ENCODE data around the gene FOLR2. TPM values are rescaled to one million over a fixed set of nuclear protein-coding genes. Genes with fewer than 3 reads are reported as not detected.

Gene FOLR2
- total and polyA plus RNA-seq, 2 of the 8 experiments (the other 6 are each of a cell fraction or from before 2014, with no cell fraction given) = not detected

DNA sequence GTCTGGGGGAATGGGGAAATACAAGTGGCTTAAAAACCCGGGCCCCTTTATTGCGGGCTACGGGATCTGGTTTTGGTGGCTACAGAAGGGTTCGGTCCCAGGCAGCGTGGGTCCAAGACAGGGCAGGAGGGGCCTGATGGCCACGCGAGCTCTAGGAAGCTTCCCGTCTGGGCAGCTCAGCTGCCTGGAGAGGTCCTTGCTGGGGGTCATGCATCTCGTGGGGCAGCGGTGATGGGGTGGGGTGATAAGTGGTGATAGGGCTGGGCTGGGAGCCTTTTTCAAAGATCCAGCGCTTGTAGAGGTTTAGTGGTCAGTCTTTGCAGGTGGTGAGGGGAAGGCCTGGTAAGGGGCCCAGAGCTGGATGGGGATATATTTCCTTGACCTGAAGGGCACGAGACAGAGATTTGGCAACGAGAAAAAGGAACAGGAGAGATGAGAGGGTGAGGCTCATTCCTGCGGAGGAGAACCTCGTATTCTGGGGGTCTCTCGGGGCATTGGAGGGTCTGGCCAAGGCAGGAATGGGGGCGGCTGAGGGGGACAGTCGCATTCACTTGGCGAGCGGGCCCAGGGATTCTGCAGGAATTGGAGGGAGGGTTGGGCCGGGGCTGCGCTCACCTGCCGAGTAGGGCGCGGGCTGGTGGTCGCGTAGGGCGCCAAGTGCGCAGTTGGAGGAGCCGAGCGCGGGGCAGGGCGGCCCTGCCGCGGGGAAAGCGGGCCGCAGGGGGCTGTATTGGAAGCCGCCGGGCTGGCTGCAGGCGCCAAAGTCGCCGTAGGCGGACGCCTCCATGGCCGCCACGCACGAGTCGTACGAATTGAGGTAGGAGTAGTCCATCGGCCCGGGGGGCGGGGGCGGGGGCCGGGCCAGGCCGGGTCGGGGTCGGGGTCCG, 26.8 kb downstream of the FOLR2 start:
- DNase-seq (ENCODE audit: low read depth in 1 of 2, low spot score in 2 of 2) (no peak), FAIRE-seq (no peak)
- no peak overlapping the region for H4K5ac ChIP-seq (ENCODE audit: insufficient read length, low read depth, low read length)
- WGBS, 2 experiments (ENCODE audit: extremely low coverage in 1 of 2, insufficient coverage in 1 of 2, insufficient read length in 1 of 2, insufficient replicate concordance in 2 of 2, low coverage in 1 of 2, low lambda C conversion rate in 2 of 2, missing lambda C conversion rate in 1 of 2) = 36% methylated on average over 21 of the region's 58 CpGs; no CpG with 5 or more reads in 1 of the 2 experiments
- no peak overlapping the region for H3K56ac ChIP-seq (replicated peaks; ENCODE audit: insufficient read length, low read depth, low read length)
- H2AFZ ChIP-seq (ENCODE audit: low read length) = no peak overlapping the region
- no peak overlapping the region for H3K27ac ChIP-seq (ENCODE audit: low read depth, low read length)
- no peak overlapping the region; a peak in 1 of 7 replicates for H3K9ac ChIP-seq (replicated peaks in 1 of 4; ENCODE audit: extremely low read depth in 1 of 4, low read depth in 3 of 4, low read length in 3 of 4)
- H3K27me3 ChIP-seq (replicated peaks in 1 of 4; ENCODE audit: control insufficient read depth in 3 of 4, extremely low read depth in 1 of 4, insufficient read depth in 3 of 4, low read length in 3 of 4) = peaks cover 72 to 94% (median 91%) of the 10 kb centered on the region in 4 experiments
- no peak overlapping the region for H4K8ac ChIP-seq (ENCODE audit: extremely low read depth, insufficient read depth, low read length)
- H2BK120ac ChIP-seq (replicated peaks; ENCODE audit: low read depth, low read length) = no peak overlapping the region
- H3K9me3 ChIP-seq (ENCODE audit: insufficient read depth in 2 of 2, low read depth in 1 of 2, low read length in 1 of 2) = no peaks in the 10 kb centered on the region; a peak in 1 of 4 replicates
- no peak overlapping the region for H3K23ac ChIP-seq (ENCODE audit: insufficient read length)
- ChIA-PET POLR2A (ENCODE audit: partially characterized antibody) (interaction anchor here (0.6 to 2.8 kb wide), 4 partner anchors 21 to 167 kb away, joined by 3 to 15 read pairs (median 3); no protein-coding TSS in a partner anchor), CTCF (ENCODE audit: partially characterized antibody) (interaction anchor here (0.9 to 10.0 kb wide), 2 partner anchors 62 to 188 kb away, joined by 3 to 101 read pairs; partner anchors contain the start of gene CLPB)
- H3K4me2 ChIP-seq (ENCODE audit: insufficient read depth in 1 of 2, low read depth in 2 of 2, low read length in 2 of 2) = peak overlapping the region; percentile 68 to 98
- no peak overlapping the region for H2BK15ac ChIP-seq (ENCODE audit: low read length)
- no peak overlapping the region for H4K91ac ChIP-seq (replicated peaks; ENCODE audit: insufficient read length, low read length)
- H2BK20ac ChIP-seq (ENCODE audit: low read length) = no peak overlapping the region
- H3K23me2 ChIP-seq (ENCODE audit: low read depth, low read length) = peaks cover 20% of the 10 kb centered on the region; the same call in 1 of the 2 replicates
- peaks cover 0 to 3% (median 0%) of the 10 kb centered on the region in 4 experiments; a peak in 1 of 8 replicates for H3K36me3 ChIP-seq (ENCODE audit: control insufficient read depth in 2 of 4, insufficient read depth in 4 of 4, low read length in 3 of 4)
- no peak overlapping the region for H2BK12ac ChIP-seq (ENCODE audit: low read depth, low read length)
- H2BK5ac ChIP-seq (ENCODE audit: low read depth, low read length) = no peak overlapping the region
- no peak overlapping the region for H2AK5ac ChIP-seq (ENCODE audit: low read depth, low read length)
- no peak overlapping the region for H3K4ac ChIP-seq (replicated peaks; ENCODE audit: insufficient read length, low read depth, low read length)
- no peaks in the 10 kb centered on the region for H3K79me1 ChIP-seq (ENCODE audit: low read depth, low read length)
- peaks cover 5 to 33% (median 17%) of the 10 kb centered on the region in 4 experiments for H3K4me1 ChIP-seq (replicated peaks in 1 of 4; ENCODE audit: control insufficient read depth in 3 of 4, insufficient read depth in 4 of 4, low read length in 3 of 4)
- H3K14ac ChIP-seq (ENCODE audit: insufficient read length) = no peak overlapping the region
- peaks cover 4 to 6% of the 10 kb centered on the region in 2 experiments for H4K20me1 ChIP-seq (replicated peaks in 1 of 2; ENCODE audit: control insufficient read depth in 1 of 2, insufficient read depth in 2 of 2, low read length in 2 of 2)
- H3K18ac ChIP-seq (ENCODE audit: extremely low read depth, low read length) = no peak overlapping the region
- no peaks in the 10 kb centered on the region for H3K79me2 ChIP-seq (ENCODE audit: control insufficient read depth in 1 of 2, insufficient read depth in 2 of 2, low read length in 2 of 2)
- H3K4me3 ChIP-seq (ENCODE audit: extremely low read depth in 1 of 4, insufficient read depth in 2 of 4, low read depth in 3 of 4, low read length in 4 of 4) = peak overlapping the region; percentile 24 to 87 (median 40)
- TF ChIP-seq SRF (IDR thresholded peaks at IDR 0.05; ENCODE audit: low read depth, low read length) (no peak), YY1 (IDR thresholded peaks at IDR 0.05; ENCODE audit: low read depth, low read length) (peak; percentile 38; the same call in 1 of the 2 replicates), BCL11A (IDR thresholded peaks at IDR 0.05; ENCODE audit: low read depth in 2 of 2, low read length in 2 of 2) (no peak), MAFK (IDR thresholded peaks at IDR 0.05; ENCODE audit: low read depth, low read length) (no peak), KDM4A (IDR thresholded peaks at IDR 0.05; ENCODE audit: low read depth, low read length, severe bottlenecking) (peak; percentile 37), POLR2AphosphoS5 (IDR thresholded peaks at IDR 0.05; ENCODE audit: low read depth, low read length) (no peak), EZH2 (IDR thresholded peaks at IDR 0.05; ENCODE audit: low read depth, low read length, severe bottlenecking) (peak; percentile 80), CEBPB (IDR thresholded peaks at IDR 0.05; ENCODE audit: low read depth, low read length) (no peak)
- TF ChIP-seq, protein P1, sequence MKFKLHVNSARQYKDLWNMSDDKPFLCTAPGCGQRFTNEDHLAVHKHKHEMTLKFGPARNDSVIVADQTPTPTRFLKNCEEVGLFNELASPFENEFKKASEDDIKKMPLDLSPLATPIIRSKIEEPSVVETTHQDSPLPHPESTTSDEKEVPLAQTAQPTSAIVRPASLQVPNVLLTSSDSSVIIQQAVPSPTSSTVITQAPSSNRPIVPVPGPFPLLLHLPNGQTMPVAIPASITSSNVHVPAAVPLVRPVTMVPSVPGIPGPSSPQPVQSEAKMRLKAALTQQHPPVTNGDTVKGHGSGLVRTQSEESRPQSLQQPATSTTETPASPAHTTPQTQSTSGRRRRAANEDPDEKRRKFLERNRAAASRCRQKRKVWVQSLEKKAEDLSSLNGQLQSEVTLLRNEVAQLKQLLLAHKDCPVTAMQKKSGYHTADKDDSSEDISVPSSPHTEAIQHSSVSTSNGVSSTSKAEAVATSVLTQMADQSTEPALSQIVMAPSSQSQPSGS (IDR thresholded peaks at IDR 0.05; ENCODE audit: low read length) = no peak

All from H1 (cell line).